HT1080 (cell line): ENCODE results near the gene INPP4B. TPM values are rescaled to one million over a fixed set of nuclear protein-coding genes. Genes with fewer than 3 reads are reported as not detected.

Experiments used
- DNase-seq: peaks from one replicate; pipeline ENCODE4 v3.0.0-alpha.2; 2015; ENCODE audit warnings: low read depth
- total RNA-seq: library from RNA; depleted of rRNA; stranded (reverse); fragments of >200 nt; shearing (Covaris generic); gene quantifications from 2 replicates; pipeline ENCODE4 v1.2.3, GENCODE V29; 2014

INPP4B gene
- total RNA-seq, 1 experiment from 2014 or later = 9.3 TPM

DNA sequence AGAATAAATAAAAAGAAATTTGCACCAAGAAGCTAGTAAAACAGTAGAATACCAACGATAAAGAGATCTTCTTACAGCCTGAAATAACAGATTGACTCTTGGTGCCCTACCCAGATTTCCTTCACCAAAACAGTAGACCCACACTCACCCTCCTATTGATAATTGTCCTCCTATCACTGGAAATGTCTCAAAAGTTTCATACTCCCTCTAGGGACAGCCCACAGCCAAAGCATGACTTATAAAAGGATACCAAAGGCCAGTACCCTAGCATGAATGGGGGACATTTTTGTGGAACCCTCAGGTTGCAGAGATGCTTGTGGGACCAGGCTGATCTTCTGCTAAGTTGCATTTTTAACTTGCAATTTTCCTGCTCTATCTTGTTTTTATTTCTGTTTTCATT is 104.1 kb downstream of the INPP4B start:
- DNase-seq = no peak

GRCh38 chr4:142728233-142728632 is 117.9 kb downstream of the INPP4B start:
- no peak for DNase-seq

DNA sequence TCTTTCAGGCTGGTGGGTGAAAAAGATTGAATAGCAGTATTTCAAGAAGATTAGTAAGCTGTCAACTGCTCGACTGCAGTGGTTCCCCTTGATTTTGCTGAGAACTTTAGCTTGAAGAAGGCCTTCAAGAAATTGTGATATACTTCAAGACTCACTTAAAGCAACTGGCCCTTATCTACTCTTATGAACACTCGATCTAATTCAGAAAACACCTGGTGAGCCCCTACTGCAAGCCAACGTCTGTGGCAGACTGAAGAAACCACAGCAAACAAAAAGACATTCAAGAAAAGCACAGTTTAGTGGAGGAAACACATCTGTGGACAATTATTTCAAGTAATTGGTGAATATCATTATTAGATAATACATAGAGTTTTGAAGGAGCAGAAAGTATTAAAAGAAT is 119.0 kb downstream of the INPP4B start:
- DNase-seq = no peak

- DNase-seq = no peak
Observed at GRCh38 chr4:142725886-142726285, 120.2 kb downstream of the INPP4B start.

DNA sequence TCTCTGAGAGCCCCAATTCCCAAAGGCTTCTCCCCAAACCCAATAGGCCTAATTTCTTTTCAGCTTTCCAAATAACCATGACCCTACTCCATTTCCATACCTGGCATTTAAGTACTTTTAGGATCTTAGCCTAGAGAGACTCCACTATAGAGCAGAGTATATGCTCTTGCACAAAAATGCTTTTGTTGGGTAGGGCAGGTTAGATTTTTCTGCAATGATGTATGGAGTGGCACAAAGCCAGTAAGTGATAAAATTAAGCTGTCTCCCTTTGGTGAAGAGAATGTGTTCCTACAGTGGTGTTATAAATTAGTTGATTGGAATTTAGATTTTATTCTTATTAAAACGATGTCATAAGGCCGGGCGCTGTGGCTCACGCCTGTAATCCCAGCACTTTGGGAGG is 124.9 kb downstream of the INPP4B start:
- no peak for DNase-seq

GRCh38 chr4:142719854-142720541 is 126.1 kb downstream of the INPP4B start:
- peak; percentile 54 for DNase-seq

DNA sequence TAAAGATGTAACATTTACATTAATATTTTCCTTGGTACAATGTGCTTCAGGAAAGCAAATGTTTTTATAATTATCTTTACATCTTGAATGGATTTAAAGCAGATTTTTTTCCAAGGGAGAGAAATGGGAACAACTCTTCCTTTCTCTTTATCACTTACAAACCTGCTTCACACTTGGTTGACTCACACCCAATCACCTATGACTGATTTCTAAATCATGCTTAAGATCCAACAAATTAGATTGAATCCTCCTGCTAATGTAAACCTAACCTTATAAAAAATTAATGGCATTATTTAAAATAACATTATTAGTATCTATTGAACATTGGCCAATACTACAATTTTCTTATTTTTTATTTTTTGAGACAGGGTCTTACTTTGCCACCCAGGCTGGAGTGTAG is 127.1 kb downstream of the INPP4B start:
- DNase-seq = no peak

- DNase-seq = no peak
Observed at GRCh38 chr4:142715727-142716126, 130.4 kb downstream of the INPP4B start.

- DNase-seq = no peak
Observed at GRCh38 chr4:142713282-142714030, 132.6 kb downstream of the INPP4B start.

DNA sequence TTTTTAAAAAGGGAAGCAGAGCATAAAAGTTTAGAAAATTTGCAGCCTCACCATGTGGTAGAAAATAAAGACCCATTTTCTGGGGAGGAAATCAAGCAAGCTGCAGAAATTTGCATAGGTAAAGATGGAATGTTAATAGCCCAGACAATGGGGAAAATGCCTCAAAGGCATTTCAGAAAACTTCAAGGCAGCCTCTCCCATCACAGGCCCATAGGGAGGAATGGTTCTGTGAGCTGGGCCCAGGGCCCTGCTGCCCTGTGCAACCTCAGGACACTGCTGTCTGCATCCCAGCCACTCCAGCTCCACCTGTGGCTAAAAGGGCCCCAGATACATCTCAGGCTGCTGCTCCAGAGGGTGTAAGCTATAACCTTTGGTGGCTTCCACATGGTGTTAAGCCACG is 137.9 kb downstream of the INPP4B start:
- no peak for DNase-seq

DNA sequence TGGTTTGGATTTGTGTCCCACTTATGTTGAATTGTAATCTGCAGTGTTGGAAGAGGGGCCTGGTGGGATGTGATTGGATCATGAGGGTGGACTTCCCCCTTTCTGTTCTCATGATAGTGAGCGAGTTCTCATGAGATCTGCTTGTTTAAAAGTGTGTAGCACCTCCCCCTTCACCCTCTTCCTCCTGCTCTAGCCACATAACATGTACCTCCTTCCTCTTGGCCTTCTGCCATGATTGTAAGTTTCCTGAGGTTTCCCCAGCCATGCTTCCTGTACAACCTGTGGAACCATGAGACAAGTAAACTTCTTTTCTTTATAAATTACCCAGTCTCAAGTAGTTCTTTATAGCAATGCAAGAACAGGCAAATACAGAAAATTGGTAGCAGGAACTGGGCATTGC is 138.7 kb downstream of the INPP4B start:
- DNase-seq = peak; percentile 27

DNA sequence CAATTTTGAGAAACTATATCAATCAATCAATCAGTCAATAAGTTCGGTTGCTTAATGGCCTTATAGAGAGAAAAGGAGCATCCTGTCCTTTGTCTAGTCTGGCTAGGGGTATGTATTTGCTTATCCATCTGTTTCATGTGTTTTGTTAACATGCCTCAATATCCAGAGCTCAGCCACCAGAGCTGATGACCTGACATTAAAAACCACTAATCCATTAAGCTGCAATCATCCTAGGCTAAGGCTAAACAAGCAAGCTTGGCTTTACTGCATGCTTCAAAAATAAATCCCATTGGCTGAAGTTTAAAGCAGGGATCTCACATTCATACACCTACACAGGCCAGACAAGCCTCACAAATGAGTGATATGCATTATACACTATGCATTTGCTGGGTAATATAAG is 139.7 kb downstream of the INPP4B start:
- DNase-seq = no peak

DNA sequence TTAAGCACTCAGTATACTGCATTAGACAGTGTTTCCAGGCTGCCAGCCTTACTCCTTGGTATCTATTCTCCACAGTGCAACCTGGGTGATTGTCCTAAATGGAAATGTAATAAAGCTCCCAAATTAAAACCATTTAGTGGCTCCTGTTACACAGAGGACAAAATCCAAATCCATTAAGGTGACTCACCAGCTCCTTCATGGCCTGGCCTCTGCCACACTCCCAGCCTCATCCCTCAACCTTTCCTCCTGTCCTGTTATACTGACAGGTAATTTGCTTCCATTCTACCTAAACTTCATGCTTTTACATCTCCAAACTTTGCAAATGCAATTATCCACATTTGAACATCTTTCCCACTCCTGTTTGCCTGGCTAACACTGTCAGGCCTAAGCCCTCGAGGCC is 140.3 kb downstream of the INPP4B start:
- no peak for DNase-seq

GRCh38 chr4:142703694-142704309 is 142.3 kb downstream of the INPP4B start:
- no peak for DNase-seq

GRCh38 chr4:142701017-142701416 is 145.1 kb downstream of the INPP4B start:
- no peak for DNase-seq

GRCh38 chr4:142700531-142700930 is 145.6 kb downstream of the INPP4B start:
- no peak for DNase-seq

- no peak for DNase-seq
Observed at GRCh38 chr4:142698552-142698951, 147.5 kb downstream of the INPP4B start.

DNA sequence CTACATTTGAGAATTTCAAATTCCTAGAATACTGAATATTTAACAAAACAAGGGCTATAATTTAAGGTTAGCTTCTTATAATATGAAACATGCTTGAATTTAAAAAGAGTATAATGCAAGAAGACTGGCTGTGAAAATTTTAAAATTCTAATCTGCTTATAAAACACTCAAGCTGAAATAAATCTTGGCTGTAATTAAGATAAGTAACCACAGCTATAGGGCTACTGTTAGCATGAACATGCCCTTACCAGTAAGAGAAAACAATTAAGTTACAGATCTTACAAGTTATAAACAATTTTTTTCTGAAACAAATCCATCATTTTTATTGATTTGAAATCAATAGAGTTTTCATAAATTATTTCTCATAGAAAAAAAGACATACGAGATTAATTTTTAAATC is 148.2 kb downstream of the INPP4B start:
- DNase-seq = no peak

DNA sequence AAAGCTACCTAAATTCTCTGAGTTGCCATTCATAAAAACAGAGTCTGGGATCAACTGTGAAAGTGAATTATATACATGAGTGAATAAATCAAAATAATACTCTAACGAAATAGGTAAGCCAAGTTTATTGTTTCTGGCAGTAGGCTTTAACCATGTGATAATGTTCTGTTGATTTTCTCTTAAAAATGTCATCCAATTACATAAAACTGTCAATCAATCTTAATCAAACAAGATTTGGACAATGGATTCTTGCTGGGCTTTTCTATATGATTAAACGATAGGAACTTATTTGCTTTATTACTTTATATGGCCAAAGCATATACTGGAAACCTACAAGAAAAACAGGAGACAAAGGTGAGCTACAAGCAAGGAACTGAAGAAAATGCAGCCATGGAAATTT is 148.8 kb downstream of the INPP4B start:
- DNase-seq = no peak

DNA sequence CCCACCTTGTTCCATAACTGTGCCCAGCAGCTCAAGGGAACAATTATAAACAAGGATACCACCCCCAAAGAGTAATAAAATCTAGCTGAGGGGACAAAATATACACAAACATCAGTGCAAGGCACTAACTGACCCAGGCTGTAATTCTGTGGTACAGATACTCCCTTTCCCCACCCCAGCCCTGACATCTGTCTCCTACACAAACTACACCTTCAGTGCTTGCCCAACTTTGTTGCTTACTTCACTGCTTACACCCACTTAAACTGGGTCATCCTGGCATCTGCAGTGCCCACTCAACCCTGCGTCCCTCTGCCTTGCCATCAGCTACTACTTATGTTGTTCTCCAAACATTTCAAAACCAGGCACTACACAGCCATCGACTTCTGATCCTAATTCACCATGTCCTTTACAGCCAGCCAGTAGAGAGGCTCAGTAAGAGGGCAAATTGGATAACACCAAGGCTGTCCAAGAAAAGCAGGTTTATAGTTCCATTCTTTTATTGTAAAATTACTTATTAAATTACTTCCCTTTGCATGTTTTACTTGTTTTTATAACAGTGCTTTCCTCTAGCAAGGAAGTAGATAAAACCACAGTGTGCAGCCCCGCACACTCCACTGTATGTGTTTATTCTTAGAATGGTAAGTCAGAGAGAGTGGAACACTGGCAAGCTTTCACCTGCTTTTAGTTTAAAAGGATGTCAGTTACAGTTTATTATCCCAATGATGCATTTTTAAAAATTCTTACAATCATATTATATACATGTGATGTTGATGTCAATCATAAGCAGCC is 149.6 kb downstream of the INPP4B start:
- no peak for DNase-seq

GRCh38 chr4:142690406-142691163 is 155.5 kb downstream of the INPP4B start:
- DNase-seq = no peak
